Left renal pelvis (tissue), 4 donors: ENCODE results near the gene TBC1D1. TPM values are rescaled to one million over a fixed set of nuclear protein-coding genes. Genes with fewer than 3 reads are reported as not detected.
"Not testable (repeated sequence)": the region's sequence is repeated elsewhere in the genome, so short reads cannot be mapped to it uniquely, and the experiment has no call there.

ENCODE experiments used
- DNase-seq, 4 donors: peaks; one replicate each; pipeline ENCODE4 v3.0.0-alpha.2; 2013; ENCODE audit warnings: low read depth in 4 of 4, low spot score in 3 of 4
- polyA plus RNA-seq, 4 donors: library from polyadenylated mRNA; unstranded; fragments of 120-200 nt; gene quantifications; one replicate each; pipeline ENCODE4 v1.2.1, GENCODE V29; 2013; ENCODE audit not compliant: insufficient read length in 4 of 4

The TBC1D1 gene
- polyA plus RNA-seq, 4 donors = 48.5 to 194 (median 183) TPM

DNA sequence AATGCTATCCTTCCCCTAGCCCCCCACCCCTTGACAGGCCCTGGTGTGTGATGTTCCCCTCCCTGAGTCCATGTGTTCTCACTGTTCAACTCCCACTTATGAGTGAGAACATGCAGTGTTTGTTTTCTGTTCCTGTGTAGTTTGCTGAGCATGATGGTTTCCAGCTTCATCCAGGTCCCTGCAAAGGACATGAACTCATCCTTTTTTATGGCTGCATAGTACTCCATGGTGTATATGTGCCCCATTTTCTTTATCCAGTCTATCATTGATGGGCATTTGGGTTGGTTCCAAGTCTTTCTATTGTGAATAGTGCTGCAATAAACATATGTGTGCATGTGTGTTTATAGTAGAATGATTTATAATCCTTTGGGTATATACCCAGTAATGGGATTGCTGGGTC lies 32.2 kb downstream of the TBC1D1 start:
- not testable (repeated sequence) for DNase-seq

DNA sequence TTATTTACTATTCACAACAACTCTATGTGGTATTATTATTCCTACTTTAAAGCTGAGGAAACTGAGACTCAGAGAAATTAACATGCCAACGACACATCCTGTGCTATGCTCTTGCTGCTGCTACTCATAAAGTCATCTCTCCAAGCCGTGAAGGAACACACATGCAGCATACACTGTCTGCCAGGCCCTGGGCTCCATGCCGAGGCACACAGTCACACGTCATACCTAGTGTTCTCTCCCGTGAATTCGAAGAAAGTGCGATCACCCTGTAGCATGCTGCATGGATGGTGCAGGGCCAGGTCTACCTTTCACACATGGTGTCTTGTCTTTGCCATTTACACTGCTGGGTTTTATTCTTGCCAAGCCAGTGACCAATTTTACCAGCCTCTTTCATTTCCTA lies 34.1 kb downstream of the TBC1D1 start:
- no peak for DNase-seq

DNA sequence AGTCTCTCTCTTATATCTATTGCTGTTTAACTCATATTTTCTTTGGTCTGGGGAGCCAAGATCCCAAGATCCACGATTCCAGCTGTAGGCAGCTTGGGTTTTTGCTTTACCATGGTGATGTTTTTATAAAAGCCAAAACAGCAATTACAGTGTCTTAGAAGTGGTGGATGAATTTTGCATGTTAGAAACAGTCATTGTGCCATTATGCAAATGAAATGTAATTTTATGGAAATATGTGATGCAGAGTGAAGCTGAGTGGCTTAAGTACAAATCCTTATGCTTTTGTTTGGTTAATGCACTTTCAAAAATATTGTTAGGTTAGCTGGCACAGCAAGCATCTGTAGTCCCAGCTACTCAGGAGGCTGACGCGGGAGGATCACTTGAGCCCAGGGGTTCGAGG lies 36.5 kb downstream of the TBC1D1 start:
- no peak for DNase-seq

GRCh38 chr4:37928426-37929416 lies 37.8 kb downstream of the TBC1D1 start:
- DNase-seq = no peak

- DNase-seq = no peak
Measured at GRCh38 chr4:37934096-37934495, 43.2 kb downstream of the TBC1D1 start.

GRCh38 chr4:37934609-37935008 lies 43.7 kb downstream of the TBC1D1 start:
- DNase-seq = no peak

- no peak for DNase-seq
Measured at GRCh38 chr4:37935026-37935425, 44.1 kb downstream of the TBC1D1 start.

DNA sequence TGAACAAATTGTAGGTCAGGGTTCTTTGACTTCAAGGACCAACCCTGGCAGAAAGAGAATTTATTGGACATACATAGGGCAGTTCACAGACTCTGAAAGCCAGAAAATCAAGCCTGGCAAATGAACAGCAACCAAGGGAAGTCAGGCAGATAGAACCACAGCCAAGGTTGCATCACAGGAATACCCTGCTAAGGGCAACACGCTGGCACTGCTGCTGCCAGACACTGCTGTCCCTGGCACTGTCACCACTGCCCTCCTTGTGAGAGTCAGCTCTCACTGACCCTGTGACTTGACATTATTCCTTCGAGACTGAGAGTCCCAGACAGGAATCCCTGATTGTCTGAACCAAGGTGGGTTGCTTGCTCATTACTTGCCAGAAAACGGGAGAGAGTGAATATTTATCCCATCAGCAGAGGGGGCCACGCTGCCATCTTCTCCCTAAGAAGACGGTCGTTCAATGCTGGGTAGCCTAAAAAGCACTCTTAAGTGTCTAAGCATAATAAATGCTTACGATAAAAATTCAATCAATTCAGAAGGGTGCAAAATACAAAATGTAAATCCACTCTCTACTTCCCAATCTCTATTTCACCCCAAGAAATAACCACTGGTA lies 46.1 kb downstream of the TBC1D1 start:
- no peak for DNase-seq

DNA sequence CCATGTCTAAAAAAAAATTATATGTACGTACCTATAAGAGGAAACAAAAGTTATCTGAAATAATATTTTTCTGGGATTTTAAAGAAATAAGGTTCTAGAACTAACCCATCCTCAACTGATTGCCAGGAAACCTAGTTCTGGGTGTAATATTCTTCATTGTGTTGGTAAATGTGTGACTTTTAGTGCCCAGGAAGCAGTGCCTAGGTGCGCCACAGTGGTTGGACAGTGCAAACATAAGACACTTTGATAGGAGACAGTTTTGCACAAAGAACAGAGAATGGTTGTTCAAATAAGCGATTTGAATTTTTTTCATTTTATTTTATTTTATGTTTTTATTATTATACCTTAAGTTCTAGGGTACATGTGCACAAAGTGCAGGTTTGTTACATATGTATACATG lies 47.3 kb downstream of the TBC1D1 start:
- no peak for DNase-seq

GRCh38 chr4:37946503-37947179 lies 55.8 kb downstream of the TBC1D1 start:
- no peak for DNase-seq

DNA sequence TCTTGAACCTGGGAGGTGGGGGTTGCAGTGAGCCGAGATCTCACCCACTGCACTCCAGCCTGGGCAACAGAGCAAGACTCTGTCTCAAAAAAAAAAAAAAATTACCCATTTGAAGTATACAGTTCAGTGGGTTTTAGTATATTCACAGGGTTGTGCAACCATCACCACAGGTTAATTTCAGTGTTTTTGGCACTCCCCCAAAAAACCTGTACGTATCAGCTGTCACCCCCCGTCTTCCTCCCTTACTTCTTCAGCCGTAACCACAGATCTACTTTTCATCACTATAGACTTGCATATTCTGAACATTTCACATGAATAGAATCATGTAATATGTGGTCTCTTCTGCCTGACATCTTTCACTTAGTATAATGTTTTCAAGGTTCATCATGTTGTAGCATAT lies 57.7 kb downstream of the TBC1D1 start:
- no peak for DNase-seq

GRCh38 chr4:37949636-37950426 lies 58.9 kb downstream of the TBC1D1 start:
- no peak for DNase-seq

- no peak for DNase-seq
Measured at GRCh38 chr4:37951461-37952352, 60.8 kb downstream of the TBC1D1 start.

DNA sequence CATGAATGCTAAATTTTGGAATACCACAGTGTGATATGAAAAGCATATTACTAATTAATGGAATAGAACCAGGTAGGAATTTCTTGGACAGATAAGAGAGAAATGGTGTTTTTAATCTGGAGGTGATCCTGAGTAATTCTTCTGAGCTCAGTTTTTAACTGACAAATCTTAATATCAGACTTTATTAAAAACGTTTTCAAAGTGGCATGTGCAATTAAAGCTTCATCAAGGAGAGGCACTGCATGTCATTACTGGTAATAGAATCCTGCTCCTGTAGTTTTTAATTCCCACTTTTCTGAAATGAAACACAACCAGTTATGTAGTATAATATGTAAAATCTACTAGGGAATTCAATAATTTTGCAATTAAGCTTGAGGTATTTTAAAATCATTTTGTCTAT lies 62.3 kb downstream of the TBC1D1 start:
- no peak for DNase-seq

GRCh38 chr4:37953620-37954293 lies 62.9 kb downstream of the TBC1D1 start:
- DNase-seq = no peak

DNA sequence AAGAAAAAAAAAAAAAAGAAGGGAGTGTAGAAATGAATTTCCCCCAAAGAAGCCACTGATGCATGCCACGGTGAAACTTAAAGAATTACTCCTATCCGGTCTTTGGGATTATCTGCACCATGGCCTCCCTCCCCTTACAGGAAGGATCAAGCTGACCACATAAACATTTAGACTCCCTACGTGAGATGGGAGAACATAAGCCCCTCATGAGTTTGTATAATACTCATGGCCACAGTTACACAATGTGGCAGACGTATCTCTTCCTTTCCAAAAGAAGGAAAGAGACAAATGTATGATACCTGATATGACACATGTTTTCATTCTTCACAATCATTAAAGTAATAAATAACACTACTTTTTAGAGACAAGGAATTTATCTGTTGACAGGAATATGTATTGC lies 66.1 kb downstream of the TBC1D1 start:
- DNase-seq = no peak

DNA sequence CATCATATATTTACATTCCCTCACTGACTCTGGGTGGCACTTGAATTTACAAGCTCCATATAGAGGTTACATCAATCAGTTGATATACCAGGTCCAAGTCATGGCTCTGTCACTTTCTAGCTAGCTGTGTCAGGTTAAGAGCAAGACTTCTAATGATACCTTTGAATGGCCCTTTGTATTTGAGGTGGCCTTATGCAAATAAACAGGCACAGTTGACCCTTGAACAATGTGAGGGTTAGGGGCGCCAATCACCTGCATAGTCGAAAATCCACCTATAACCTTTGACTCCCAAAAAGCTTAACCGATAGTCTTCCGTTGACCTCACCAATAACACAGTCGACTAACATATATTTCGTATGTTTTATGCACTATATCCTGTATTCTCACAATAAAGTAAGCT lies 68.0 kb downstream of the TBC1D1 start:
- DNase-seq = no peak

DNA sequence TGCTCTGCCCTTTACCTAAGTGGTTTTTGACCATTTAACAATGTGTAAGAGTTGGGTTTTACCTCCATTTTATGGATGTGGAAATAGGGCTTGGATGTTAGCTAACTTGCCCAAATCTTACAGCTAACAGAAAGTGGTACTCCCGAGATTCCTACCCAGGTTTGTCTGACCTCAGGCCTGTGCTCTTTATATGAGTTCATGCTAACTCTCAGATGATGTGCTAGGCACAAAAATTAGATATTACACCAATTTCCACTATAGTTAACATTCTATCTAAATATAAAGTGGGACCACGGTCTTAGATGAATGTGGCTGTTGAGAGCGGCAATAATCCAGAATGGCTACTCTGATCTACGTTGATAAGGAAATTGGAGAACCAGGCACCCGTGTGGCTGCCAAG lies 69.2 kb downstream of the TBC1D1 start, which contains the start of gene PTTG2:
Gene PTTG2 (plus strand): TSS at position 301 of the 400 bp plus-strand sequence. CDS start 37 bp downstream, at position 338.
- DNase-seq = no peak
